Ammon's horn (tissue), 1 donor: Measurements from ENCODE around the gene SNRNP48.
A peak's percentile ranks its signal among the peaks of the same experiment; 100 is the strongest.

Experiments
- DNase-seq: peaks from one replicate; pipeline ENCODE4 v3.0.0-alpha.2; 2016; ENCODE audit warnings: low spot score

Gene SNRNP48

GRCh38 chr6:7589949-7590917 is at the start of gene SNRNP48:
Gene SNRNP48 (plus strand): TSS chr6:7590198. CDS start chr6:7590258, 60 bp downstream.
- peak; percentile 95 for DNase-seq

- no peak for DNase-seq
Observed at GRCh38 chr6:7540595-7540994, 49.4 kb upstream of the SNRNP48 start.

GRCh38 chr6:7541175-7542064 is 48.6 kb upstream of the SNRNP48 start, which contains the start of gene DSP:
Gene DSP (plus strand): TSS chr6:7541671. CDS start chr6:7541916, 245 bp downstream.
- no peak for DNase-seq

GRCh38 chr6:7542065-7542873 is 47.7 kb upstream of the SNRNP48 start:
- no peak for DNase-seq

GRCh38 chr6:7542874-7543624 is 46.9 kb upstream of the SNRNP48 start:
- DNase-seq, result no peak

- no peak for DNase-seq
Observed at GRCh38 chr6:7543789-7544424, 46.1 kb upstream of the SNRNP48 start.

- no peak for DNase-seq
Observed at GRCh38 chr6:7544597-7544996, 45.4 kb upstream of the SNRNP48 start.

- no peak for DNase-seq
Observed at GRCh38 chr6:7545316-7546019, 44.5 kb upstream of the SNRNP48 start.

- DNase-seq, result no peak
Observed at GRCh38 chr6:7546020-7546369, 44.0 kb upstream of the SNRNP48 start.

- no peak for DNase-seq
Observed at GRCh38 chr6:7546383-7546782, 43.6 kb upstream of the SNRNP48 start.

- no peak for DNase-seq
Observed at GRCh38 chr6:7546896-7547295, 43.1 kb upstream of the SNRNP48 start.

- DNase-seq, result no peak
Observed at GRCh38 chr6:7547315-7547714, 42.7 kb upstream of the SNRNP48 start.

- DNase-seq, result no peak
Observed at GRCh38 chr6:7550433-7550801, 39.6 kb upstream of the SNRNP48 start.

GRCh38 chr6:7554533-7555275 is 35.3 kb upstream of the SNRNP48 start:
- no peak for DNase-seq

GRCh38 chr6:7555671-7556070 is 34.3 kb upstream of the SNRNP48 start:
- no peak for DNase-seq

GRCh38 chr6:7556394-7557106 is 33.4 kb upstream of the SNRNP48 start:
- no peak for DNase-seq

GRCh38 chr6:7557652-7558051 is 32.3 kb upstream of the SNRNP48 start:
- DNase-seq, result no peak

GRCh38 chr6:7558781-7559180 is 31.2 kb upstream of the SNRNP48 start:
- DNase-seq, result no peak

- DNase-seq, result no peak
Observed at GRCh38 chr6:7559196-7559595, 30.8 kb upstream of the SNRNP48 start.
